ENCODE results near the gene POLR2E. TPM values are rescaled to one million over a fixed set of nuclear protein-coding genes. Genes with fewer than 3 reads are reported as not detected.
"Not testable (repeated sequence)": the region's sequence is repeated elsewhere in the genome, so short reads cannot be mapped to it uniquely, and the experiment has no call there.

POLR2E gene
- polyA plus RNA-seq (ENCODE audit: insufficient read length), result 130 TPM
- long read RNA-seq, donor 1, transcript POLR2E-213 (8 exons, 2,831 nt), result major isoform, 98 of 111 reads
- long read RNA-seq, donor 1, transcript POLR2E-205 (7 exons, 2,441 nt), result minor isoform, 6 of 111 reads
- long read RNA-seq, donor 1, partial matches to known transcripts, result 0 of 111 reads
- long read RNA-seq, donor 1, other reads (novel, unspliced or antisense), result 0 of 111 reads
- long read RNA-seq, donor 2, transcript POLR2E-213 (8 exons, 2,831 nt), result major isoform, 72 of 648 reads
- long read RNA-seq, donor 2, partial matches to known transcripts, result 412 of 648 reads
- long read RNA-seq, donor 2, other reads (novel, unspliced or antisense), result 160 of 648 reads
- long read RNA-seq, donor 3, transcript POLR2E-213 (8 exons, 2,831 nt), result major isoform, 73 of 78 reads
- long read RNA-seq, donor 3, partial matches to known transcripts, result 0 of 78 reads
- long read RNA-seq, donor 3, other reads (novel, unspliced or antisense), result 0 of 78 reads
- long read RNA-seq, donor 4, partial matches to known transcripts, result 0 of 4 reads
- long read RNA-seq, donor 4, other reads (novel, unspliced or antisense), result 0 of 4 reads
- long read RNA-seq, donor 5, transcript POLR2E-213 (8 exons, 2,831 nt), result major isoform, 108 of 1,009 reads
- long read RNA-seq, donor 5, partial matches to known transcripts, result 327 of 1,009 reads
- long read RNA-seq, donor 5, other reads (novel, unspliced or antisense), result 564 of 1,009 reads
- long read RNA-seq, donor 6, transcript POLR2E-213 (8 exons, 2,831 nt), result major isoform, 95 of 112 reads
- long read RNA-seq, donor 6, partial matches to known transcripts, result 5 of 112 reads
- long read RNA-seq, donor 6, other reads (novel, unspliced or antisense), result 0 of 112 reads
- long read RNA-seq, donor 7, transcript POLR2E-213 (8 exons, 2,831 nt), result major isoform, 115 of 145 reads
- long read RNA-seq, donor 7, transcript POLR2E-203 (2 exons, 756 nt), result minor isoform, 5 of 145 reads
- long read RNA-seq, donor 7, partial matches to known transcripts, result 6 of 145 reads
- long read RNA-seq, donor 7, other reads (novel, unspliced or antisense), result 9 of 145 reads
- long read RNA-seq, donor 8, transcript POLR2E-213 (8 exons, 2,831 nt), result major isoform, 51 of 57 reads
- long read RNA-seq, donor 8, partial matches to known transcripts, result 0 of 57 reads
- long read RNA-seq, donor 8, other reads (novel, unspliced or antisense), result 0 of 57 reads

GRCh38 chr19:1094978-1095701, at the start of gene POLR2E:
Gene POLR2E (minus strand): TSS chr19:1095375. CDS start chr19:1095315, 60 bp downstream.
- DNase-seq, result peak; percentile 96

GRCh38 chr19:1144741-1145140, 49.6 kb upstream of the POLR2E start:
- DNase-seq, result no peak

GRCh38 chr19:1143828-1144399, 48.7 kb upstream of the POLR2E start:
- no peak for DNase-seq

- no peak for DNase-seq
Measured at GRCh38 chr19:1141944-1142343, 46.8 kb upstream of the POLR2E start.

GRCh38 chr19:1140272-1141027, 45.3 kb upstream of the POLR2E start:
- DNase-seq, result no peak

GRCh38 chr19:1139126-1139525, 44.0 kb upstream of the POLR2E start:
- DNase-seq, result no peak

GRCh38 chr19:1138121-1138520, 42.9 kb upstream of the POLR2E start:
- DNase-seq, result no peak

- DNase-seq, result no peak
Measured at GRCh38 chr19:1136621-1137317, 41.6 kb upstream of the POLR2E start.

- DNase-seq, result no peak
Measured at GRCh38 chr19:1136201-1136600, 41.0 kb upstream of the POLR2E start.

GRCh38 chr19:1135454-1135853, 40.3 kb upstream of the POLR2E start:
- no peak for DNase-seq

GRCh38 chr19:1134431-1134830, 39.3 kb upstream of the POLR2E start:
- DNase-seq, result no peak

GRCh38 chr19:1133471-1133929, 38.3 kb upstream of the POLR2E start:
- no peak for DNase-seq

- no peak for DNase-seq
Measured at GRCh38 chr19:1132552-1133383, 37.6 kb upstream of the POLR2E start.

GRCh38 chr19:1131718-1132551, 36.8 kb upstream of the POLR2E start:
- DNase-seq, result no peak

- DNase-seq, result no peak
Measured at GRCh38 chr19:1130771-1131717, 35.9 kb upstream of the POLR2E start.

GRCh38 chr19:1129535-1129934, 34.4 kb upstream of the POLR2E start:
- DNase-seq, result no peak

GRCh38 chr19:1129084-1129483, 33.9 kb upstream of the POLR2E start:
- DNase-seq, result not testable (repeated sequence)
